ENCODE results near the gene LMO3.

DNA sequence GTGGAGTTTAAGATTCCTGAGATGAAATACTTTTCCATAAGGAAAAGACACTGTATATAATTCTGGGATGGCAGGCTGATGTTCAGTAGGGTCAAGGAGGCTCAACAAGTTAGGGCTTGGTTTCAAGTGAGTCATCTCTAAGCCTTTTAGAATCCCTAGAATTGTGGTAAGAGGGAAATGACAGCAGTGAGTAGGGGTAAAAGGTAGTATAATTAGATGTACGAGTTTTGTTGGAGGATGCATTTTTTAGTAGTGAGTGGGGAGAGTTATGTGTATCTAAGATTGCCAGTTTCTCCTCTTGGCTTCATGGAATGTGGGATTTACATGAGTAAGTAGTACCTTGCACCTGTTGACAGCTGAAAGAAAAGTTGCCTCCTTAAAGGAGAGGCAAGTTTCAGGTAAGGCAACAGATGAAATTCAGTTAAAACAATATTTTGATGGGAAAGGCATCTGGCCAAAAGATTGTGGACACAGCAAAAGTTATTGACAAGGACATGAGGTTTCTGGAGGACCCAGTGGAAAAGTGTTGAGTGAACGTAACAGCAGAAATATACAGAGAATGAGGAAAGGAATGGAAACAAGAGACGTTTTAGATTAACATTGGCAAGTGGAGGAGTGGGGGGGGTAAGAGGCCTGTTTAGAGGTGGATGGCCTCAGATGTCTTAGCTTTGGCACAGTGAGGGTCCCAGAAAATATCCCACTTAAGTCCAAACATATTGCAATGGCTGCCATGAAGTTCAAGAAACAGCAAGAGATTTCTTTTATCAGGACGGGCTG, 21.8 kb downstream of the LMO3 start:
- TF ChIP-seq POLR2A (IDR thresholded peaks at IDR 0.05) = no peak
- TF ChIP-seq, protein P1, sequence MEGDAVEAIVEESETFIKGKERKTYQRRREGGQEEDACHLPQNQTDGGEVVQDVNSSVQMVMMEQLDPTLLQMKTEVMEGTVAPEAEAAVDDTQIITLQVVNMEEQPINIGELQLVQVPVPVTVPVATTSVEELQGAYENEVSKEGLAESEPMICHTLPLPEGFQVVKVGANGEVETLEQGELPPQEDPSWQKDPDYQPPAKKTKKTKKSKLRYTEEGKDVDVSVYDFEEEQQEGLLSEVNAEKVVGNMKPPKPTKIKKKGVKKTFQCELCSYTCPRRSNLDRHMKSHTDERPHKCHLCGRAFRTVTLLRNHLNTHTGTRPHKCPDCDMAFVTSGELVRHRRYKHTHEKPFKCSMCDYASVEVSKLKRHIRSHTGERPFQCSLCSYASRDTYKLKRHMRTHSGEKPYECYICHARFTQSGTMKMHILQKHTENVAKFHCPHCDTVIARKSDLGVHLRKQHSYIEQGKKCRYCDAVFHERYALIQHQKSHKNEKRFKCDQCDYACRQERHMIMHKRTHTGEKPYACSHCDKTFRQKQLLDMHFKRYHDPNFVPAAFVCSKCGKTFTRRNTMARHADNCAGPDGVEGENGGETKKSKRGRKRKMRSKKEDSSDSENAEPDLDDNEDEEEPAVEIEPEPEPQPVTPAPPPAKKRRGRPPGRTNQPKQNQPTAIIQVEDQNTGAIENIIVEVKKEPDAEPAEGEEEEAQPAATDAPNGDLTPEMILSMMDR (IDR thresholded peaks at IDR 0.05) = no peak

All from prostate gland (tissue), 2 donors.